Fibroblast of pulmonary artery (primary cell): Measurements from ENCODE around the gene ADPRS.

ENCODE experiments used
- DNase-seq: peaks from one replicate; pipeline ENCODE4 v3.0.0-alpha.2; 2010; ENCODE audit warnings: low read depth
- H3K4me3 ChIP-seq: replicated peaks from 2 replicates; pipeline ENCODE4 v1.5.1; 2011; ENCODE audit warnings: low read depth, mild to moderate bottlenecking, control low read depth, low read length, moderate library complexity
- CTCF ChIP-seq: IDR thresholded peaks from 2 replicates; pipeline ENCODE4 v1.5.1; 2011; ENCODE audit warnings: mild to moderate bottlenecking, control low read depth, low read length, inconsistent platforms; ENCODE audit errors: missing control alignments

ADPRS gene

GRCh38 chr1:36115931-36116330 is 27.2 kb downstream of the ADPRS start:
- no peak overlapping the region for H3K4me3 ChIP-seq
- TF ChIP-seq CTCF: no peak
- DNase-seq: no peak

DNA sequence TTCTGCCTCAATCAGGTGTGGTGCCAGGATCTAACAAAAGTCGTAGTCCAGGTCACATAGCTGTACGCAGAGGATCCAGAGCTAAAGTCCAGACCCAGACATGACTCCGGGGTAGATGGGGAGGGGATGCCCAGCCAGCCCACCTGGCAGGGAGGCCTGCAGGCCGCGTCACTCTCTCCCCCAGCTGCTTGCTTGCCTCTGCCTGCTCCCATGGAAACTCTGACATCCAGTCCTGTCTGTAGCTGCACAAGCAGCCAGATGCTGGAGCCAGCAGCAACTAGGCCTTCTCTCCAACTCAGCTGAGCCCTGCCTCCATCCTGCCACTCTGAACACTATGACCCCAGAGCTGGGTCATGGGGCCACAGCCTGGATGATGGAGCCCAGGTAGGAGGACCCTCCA is 28.2 kb downstream of the ADPRS start:
- no peak for TF ChIP-seq CTCF
- no peak overlapping the region for H3K4me3 ChIP-seq
- DNase-seq: no peak

DNA sequence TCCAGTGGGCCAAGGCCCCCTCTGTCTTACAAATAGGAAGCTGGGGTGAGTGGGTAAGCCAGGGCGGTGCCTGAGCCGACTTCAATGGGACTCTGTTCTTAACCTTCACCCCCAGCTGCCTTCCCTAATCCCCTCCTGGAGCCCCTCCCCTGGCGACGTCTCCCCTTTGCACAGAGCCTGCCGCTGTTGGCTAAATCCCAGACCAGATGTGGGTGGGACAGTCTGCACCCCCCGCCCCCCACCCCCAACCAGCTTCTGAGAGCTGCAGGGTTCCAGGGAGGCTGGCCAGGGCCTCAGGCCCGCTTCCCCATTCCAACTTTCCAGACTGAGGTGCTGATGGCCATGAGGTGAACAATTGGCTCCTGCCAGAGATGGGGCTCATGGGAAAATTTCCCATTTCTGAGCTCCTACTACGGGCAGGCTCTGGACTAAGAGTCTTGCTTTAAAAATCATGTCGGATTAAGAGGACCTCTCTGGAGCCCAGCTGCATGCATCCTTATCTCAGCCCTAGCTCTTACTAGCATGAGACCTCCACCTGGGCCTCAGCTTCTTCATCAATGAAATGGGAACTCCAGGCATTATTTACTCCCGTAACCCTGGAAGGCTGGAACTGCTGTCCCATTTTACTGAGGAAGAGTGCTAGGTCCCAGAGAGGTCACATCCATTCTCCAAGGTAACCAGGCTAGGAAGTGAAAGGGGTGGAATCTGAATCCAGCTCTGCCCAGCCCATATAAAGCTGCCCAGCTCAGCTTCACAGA is 29.9 kb downstream of the ADPRS start:
- no peak for TF ChIP-seq CTCF
- H3K4me3 ChIP-seq: no peak overlapping the region
- DNase-seq: no peak

DNA sequence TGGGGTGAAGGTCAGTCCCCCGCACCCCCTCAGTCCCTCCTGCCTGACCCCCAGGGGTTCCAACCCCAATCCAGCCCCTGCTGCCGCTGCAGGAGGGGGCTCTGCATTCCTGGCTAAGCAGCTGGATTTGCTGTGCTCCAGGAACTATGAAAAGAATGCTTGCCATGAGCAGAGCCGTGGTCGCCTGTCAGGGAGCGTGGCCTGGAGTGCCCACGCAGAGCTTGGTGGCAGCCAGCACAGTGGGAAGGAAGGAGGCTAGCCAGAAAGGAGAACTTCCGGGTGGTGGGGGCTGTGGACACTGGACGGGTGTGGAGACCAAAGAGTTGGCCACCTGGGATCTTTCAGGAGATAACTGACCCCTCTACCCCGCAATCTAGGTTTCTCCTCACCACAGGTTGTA is 30.8 kb downstream of the ADPRS start:
- TF ChIP-seq CTCF: no peak
- no peak for DNase-seq
- no peak overlapping the region for H3K4me3 ChIP-seq

DNA sequence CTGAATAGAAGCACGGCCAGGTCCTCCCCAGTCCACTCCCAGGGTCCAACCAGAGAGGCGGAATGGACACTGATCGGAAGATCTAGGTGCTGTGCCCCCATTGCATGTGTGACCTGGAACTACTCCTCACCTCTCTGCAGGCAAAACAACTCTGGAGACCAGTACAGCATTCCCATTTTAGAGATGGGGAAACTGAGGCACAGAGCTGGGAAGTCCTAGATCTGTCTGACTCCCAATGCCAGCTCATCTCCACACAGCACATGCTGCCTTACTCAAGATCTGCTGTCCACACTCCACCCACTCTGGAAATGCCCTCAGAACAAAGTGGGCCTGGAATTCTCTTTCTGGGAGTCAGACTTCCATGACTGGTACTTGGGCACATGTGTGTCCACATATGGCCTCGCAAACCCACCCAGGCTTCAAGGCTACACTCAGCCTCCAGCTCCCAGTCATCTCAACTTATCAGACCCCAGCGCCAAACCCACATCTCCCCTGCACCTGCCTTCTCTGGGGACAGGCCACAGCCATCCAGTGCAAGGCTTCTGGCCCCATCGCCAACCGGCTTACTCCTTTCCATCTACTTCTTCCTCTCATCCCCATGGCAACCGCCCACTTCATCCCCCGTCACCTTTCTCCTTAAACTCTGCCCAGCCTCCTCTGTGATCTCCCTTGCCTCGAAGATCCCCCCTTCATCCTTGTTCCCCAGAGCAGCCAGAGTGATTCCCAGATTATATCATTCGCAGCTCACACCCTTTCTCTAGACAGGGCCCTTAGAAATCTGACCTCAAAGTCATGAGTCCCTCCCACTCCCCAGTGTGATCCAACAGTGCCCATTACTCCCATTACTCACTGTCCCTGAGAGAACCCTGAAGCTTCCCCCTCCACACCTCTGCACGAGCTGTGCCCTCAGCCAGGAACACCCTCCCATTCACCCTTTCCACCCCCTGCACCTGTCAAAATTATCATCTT is 33.7 kb downstream of the ADPRS start:
- no peak for DNase-seq

GRCh38 chr1:36123356-36123755 is 34.7 kb downstream of the ADPRS start:
- DNase-seq: no peak
- H3K4me3 ChIP-seq: no peak overlapping the region
- TF ChIP-seq CTCF: no peak

More for the DNA sequence above, 33.7 kb downstream of the ADPRS start:
- H3K4me3 ChIP-seq: no peak overlapping the region
- TF ChIP-seq CTCF: no peak
